ENCODE data around the gene BCAS1. TPM values are rescaled to one million over a fixed set of nuclear protein-coding genes. Genes with fewer than 3 reads are reported as not detected.
"Not testable (repeated sequence)": the region's sequence is repeated elsewhere in the genome, so short reads cannot be mapped to it uniquely, and the experiment has no call there.

BCAS1 gene
- total RNA-seq, 1 donor from 2014 or later, result not detected

GRCh38 chr20:53980031-53980465, 90.3 kb downstream of the BCAS1 start:
- FAIRE-seq (no peak), DNase-seq (ENCODE audit: low read depth) (no peak)
- TF ChIP-seq CTCF (IDR thresholded peaks at IDR 0.05; ENCODE audit: insufficient read depth, low read length, severe bottlenecking), result no peak
- Histone ChIP-seq H3K27me3 (ENCODE audit: control insufficient read depth, insufficient read depth, low read length) (no peaks in the 10 kb centered on the region), H3K4me3 (ENCODE audit: low read depth, low read length) (no peak overlapping the region), H3K36me3 (ENCODE audit: control insufficient read depth, insufficient read depth, low read length) (no peaks in the 10 kb centered on the region)

GRCh38 chr20:53978497-53978896, 91.9 kb downstream of the BCAS1 start:
- DNase-seq (ENCODE audit: low read depth), result no peak
- H3K36me3 ChIP-seq (ENCODE audit: control insufficient read depth, insufficient read depth, low read length), result no peaks in the 10 kb centered on the region
- FAIRE-seq, result no peak
- no peaks in the 10 kb centered on the region for H3K27me3 ChIP-seq (ENCODE audit: control insufficient read depth, insufficient read depth, low read length)
- no peak for TF ChIP-seq CTCF (IDR thresholded peaks at IDR 0.05; ENCODE audit: insufficient read depth, low read length, severe bottlenecking)
- H3K4me3 ChIP-seq (ENCODE audit: low read depth, low read length), result no peak overlapping the region

GRCh38 chr20:53977391-53977790, 93.0 kb downstream of the BCAS1 start:
- Histone ChIP-seq H3K4me3 (ENCODE audit: low read depth, low read length) (no peak overlapping the region), H3K36me3 (ENCODE audit: control insufficient read depth, insufficient read depth, low read length) (no peaks in the 10 kb centered on the region), H3K27me3 (ENCODE audit: control insufficient read depth, insufficient read depth, low read length) (no peaks in the 10 kb centered on the region)
- FAIRE-seq, result no peak
- DNase-seq (ENCODE audit: low read depth), result no peak
- TF ChIP-seq CTCF (IDR thresholded peaks at IDR 0.05; ENCODE audit: insufficient read depth, low read length, severe bottlenecking), result no peak

- TF ChIP-seq CTCF (IDR thresholded peaks at IDR 0.05; ENCODE audit: insufficient read depth, low read length, severe bottlenecking), result no peak
- FAIRE-seq (no peak), DNase-seq (ENCODE audit: low read depth) (no peak)
- no peaks in the 10 kb centered on the region for H3K27me3 ChIP-seq (ENCODE audit: control insufficient read depth, insufficient read depth, low read length)
- H3K4me3 ChIP-seq (ENCODE audit: low read depth, low read length), result no peak overlapping the region
- H3K36me3 ChIP-seq (ENCODE audit: control insufficient read depth, insufficient read depth, low read length), result no peaks in the 10 kb centered on the region
Observed at GRCh38 chr20:53975761-53976160, 94.6 kb downstream of the BCAS1 start.

- no peak for DNase-seq (ENCODE audit: low read depth)
- peak; percentile 60 for FAIRE-seq
- TF ChIP-seq CTCF (IDR thresholded peaks at IDR 0.05; ENCODE audit: insufficient read depth, low read length, severe bottlenecking), result no peak
Observed at GRCh38 chr20:53974785-53975555, 95.4 kb downstream of the BCAS1 start.

GRCh38 chr20:53973882-53974281, 96.5 kb downstream of the BCAS1 start:
- H3K4me3 ChIP-seq (ENCODE audit: low read depth, low read length); H3K27me3 ChIP-seq (ENCODE audit: control insufficient read depth, insufficient read depth, low read length); FAIRE-seq; H3K36me3 ChIP-seq (ENCODE audit: control insufficient read depth, insufficient read depth, low read length); DNase-seq (ENCODE audit: low read depth): not testable (repeated sequence)

More at GRCh38 chr20:53974785-53975555, 95.4 kb downstream of the BCAS1 start:
- Histone ChIP-seq H3K4me3 (ENCODE audit: low read depth, low read length) (no peak overlapping the region), H3K36me3 (ENCODE audit: control insufficient read depth, insufficient read depth, low read length) (no peaks in the 10 kb centered on the region), H3K27me3 (ENCODE audit: control insufficient read depth, insufficient read depth, low read length) (no peaks in the 10 kb centered on the region)

Data from bronchial epithelial cell (primary cell).